ENCODE data around the gene PDE6D. TPM values are rescaled to one million over a fixed set of nuclear protein-coding genes. Genes with fewer than 3 reads are reported as not detected.
A peak's percentile ranks its signal among the peaks of the same experiment; 100 is the strongest.

Gene PDE6D
- total and polyA plus RNA-seq, 2 of the 13 experiments (the other 11 are each of a cell fraction or from before 2014, with no cell fraction given) = 14.1 to 23.2 TPM

GRCh38 chr2:231685349-231686191, 95.5 kb downstream of the PDE6D start (continued):
- TF ChIP-seq ATF1 (CRISPR knock-in tag; IDR thresholded peaks at IDR 0.05) = no peak
- TF ChIP-seq ZFX (CRISPR knock-in tag; IDR thresholded peaks at IDR 0.05; ENCODE audit: low read depth) = peak; percentile 40; the same call in 1 of the 2 replicates
- no peak for TF ChIP-seq FOXM1 (CRISPR knock-in tag; IDR thresholded peaks at IDR 0.05)
- no peak for TF ChIP-seq ZNF615 (CRISPR knock-in tag; IDR thresholded peaks at IDR 0.05; ENCODE audit: borderline replicate concordance)
- TF ChIP-seq ZNF713 (CRISPR knock-in tag; IDR thresholded peaks at IDR 0.05) = no peak
- no peak for TF ChIP-seq SP1 (IDR thresholded peaks at IDR 0.05)
- no peak for TF ChIP-seq SP1 (CRISPR knock-in tag; IDR thresholded peaks at IDR 0.05)
- TF ChIP-seq MAZ (IDR thresholded peaks at IDR 0.05; ENCODE audit: borderline replicate concordance, low read depth, low read length) = peak; percentile 46; the same call in 1 of the 2 replicates
- no peak for TF ChIP-seq MAZ (CRISPR knock-in tag; IDR thresholded peaks at IDR 0.05; ENCODE audit: low read depth)
- TF ChIP-seq TAF1 (CRISPR knock-in tag; IDR thresholded peaks at IDR 0.05) = peak; percentile 42; the same call in 1 of the 2 replicates
- no peak for TF ChIP-seq MED13 (CRISPR knock-in tag; IDR thresholded peaks at IDR 0.05)
- TF ChIP-seq CENPX (CRISPR knock-in tag; IDR thresholded peaks at IDR 0.05) = no peak
- no peak for TF ChIP-seq MXD1 (CRISPR knock-in tag; IDR thresholded peaks at IDR 0.05)
- no peak for TF ChIP-seq HNRNPLL (IDR thresholded peaks at IDR 0.05; ENCODE audit: low read depth, low read length, poor library complexity, severe bottlenecking)
- TF ChIP-seq BCL3 (CRISPR knock-in tag; IDR thresholded peaks at IDR 0.05) = no peak
- peak; percentile 95 for TF ChIP-seq ZMYM4 (CRISPR knock-in tag; IDR thresholded peaks at IDR 0.05)
- no peak for TF ChIP-seq PAX8 (CRISPR knock-in tag; IDR thresholded peaks at IDR 0.05; ENCODE audit: borderline replicate concordance)
- no peak for TF ChIP-seq SOX6 (IDR thresholded peaks at IDR 0.05)
- TF ChIP-seq SOX6 (CRISPR knock-in tag; IDR thresholded peaks at IDR 0.05) = no peak
- TF ChIP-seq ZMYM2 (CRISPR knock-in tag; IDR thresholded peaks at IDR 0.05) = no peak
- no peak for TF ChIP-seq ZNF747 (CRISPR knock-in tag; IDR thresholded peaks at IDR 0.05; ENCODE audit: borderline replicate concordance)
- TF ChIP-seq ARNT2 (CRISPR knock-in tag; IDR thresholded peaks at IDR 0.05; ENCODE audit: low read depth) = 0 out of 2 replicates have a peak, but pooled peaks have one; percentile 28
- no peak for TF ChIP-seq GPN1 (CRISPR knock-in tag; IDR thresholded peaks at IDR 0.05; ENCODE audit: borderline replicate concordance)
- no peak for TF ChIP-seq TARDBP (CRISPR knock-in tag; IDR thresholded peaks at IDR 0.05)
- TF ChIP-seq AFF4 (CRISPR knock-in tag; IDR thresholded peaks at IDR 0.05) = no peak
- no peak for TF ChIP-seq ZNF850 (CRISPR knock-in tag; conservative IDR thresholded peaks at IDR 0.05)
- no peak for TF ChIP-seq NR2C2 (CRISPR knock-in tag; IDR thresholded peaks at IDR 0.05; ENCODE audit: borderline replicate concordance)
